Measurements from ENCODE around the gene SURF4.

DNA sequence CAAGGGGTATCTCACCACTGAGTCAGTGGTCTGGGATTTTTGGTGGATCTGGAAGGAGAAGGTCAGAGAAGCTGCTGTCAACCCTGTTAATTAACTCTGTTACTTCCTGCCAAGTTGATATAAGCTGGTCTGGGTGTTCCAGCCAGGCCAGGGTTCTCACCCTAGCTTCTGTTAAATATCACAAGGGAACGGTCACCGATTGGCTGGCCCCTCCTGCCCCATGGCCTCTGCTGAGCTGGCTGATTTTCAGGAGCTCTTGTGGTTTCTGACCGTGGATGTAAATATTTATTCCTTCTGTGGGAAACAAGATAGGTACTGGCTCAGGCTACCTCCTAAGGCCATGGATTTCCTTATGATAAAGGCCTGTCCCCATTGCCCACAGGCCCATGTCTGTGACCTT, 47.4 kb upstream of the SURF4 start:
- TF ChIP-seq, protein P1, sequence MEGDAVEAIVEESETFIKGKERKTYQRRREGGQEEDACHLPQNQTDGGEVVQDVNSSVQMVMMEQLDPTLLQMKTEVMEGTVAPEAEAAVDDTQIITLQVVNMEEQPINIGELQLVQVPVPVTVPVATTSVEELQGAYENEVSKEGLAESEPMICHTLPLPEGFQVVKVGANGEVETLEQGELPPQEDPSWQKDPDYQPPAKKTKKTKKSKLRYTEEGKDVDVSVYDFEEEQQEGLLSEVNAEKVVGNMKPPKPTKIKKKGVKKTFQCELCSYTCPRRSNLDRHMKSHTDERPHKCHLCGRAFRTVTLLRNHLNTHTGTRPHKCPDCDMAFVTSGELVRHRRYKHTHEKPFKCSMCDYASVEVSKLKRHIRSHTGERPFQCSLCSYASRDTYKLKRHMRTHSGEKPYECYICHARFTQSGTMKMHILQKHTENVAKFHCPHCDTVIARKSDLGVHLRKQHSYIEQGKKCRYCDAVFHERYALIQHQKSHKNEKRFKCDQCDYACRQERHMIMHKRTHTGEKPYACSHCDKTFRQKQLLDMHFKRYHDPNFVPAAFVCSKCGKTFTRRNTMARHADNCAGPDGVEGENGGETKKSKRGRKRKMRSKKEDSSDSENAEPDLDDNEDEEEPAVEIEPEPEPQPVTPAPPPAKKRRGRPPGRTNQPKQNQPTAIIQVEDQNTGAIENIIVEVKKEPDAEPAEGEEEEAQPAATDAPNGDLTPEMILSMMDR (IDR thresholded peaks at IDR 0.05 in 8 of 11, conservative IDR thresholded peaks at IDR 0.05 in 3 of 11): no peak
- no peak for TF ChIP-seq POLR2AphosphoS5 (IDR thresholded peaks at IDR 0.05)
- no peak for TF ChIP-seq POLR2A (IDR thresholded peaks at IDR 0.05)
